KMS-11 (cell line): ENCODE measurements around the gene IQGAP2.

Source experiments
- H2AFZ ChIP-seq: fragments of 200-600 bp; sonication (generic); 2 replicates; pipeline ENCODE4 v1.6.1; 2016; ENCODE audit warnings: antibody characterized with exemption, mixed run types, low read depth
- H3K27ac ChIP-seq: fragments of 200-600 bp; sonication (generic); 2 replicates; pipeline ENCODE4 v1.6.1; 2016; ENCODE audit warnings: mild to moderate bottlenecking, mixed run types
- H3K27me3 ChIP-seq: fragments of 200-600 bp; sonication (generic); 2 replicates; pipeline ENCODE4 v1.6.1; 2017; ENCODE audit warnings: mild to moderate bottlenecking, low read depth, mixed run types, moderate library complexity; ENCODE audit not compliant: insufficient read depth
- H3K36me3 ChIP-seq: fragments of 200-600 bp; sonication (generic); 2 replicates; pipeline ENCODE4 v1.6.1; 2017; ENCODE audit warnings: mild to moderate bottlenecking, mixed run types; ENCODE audit not compliant: insufficient read depth
- H3K4me1 ChIP-seq: fragments of 200-600 bp; sonication (generic); 2 replicates; pipeline ENCODE4 v1.6.1; 2016; ENCODE audit warnings: mild to moderate bottlenecking, low read depth, mixed run types; ENCODE audit not compliant: poor library complexity, severe bottlenecking
- H3K4me2 ChIP-seq: fragments of 200-600 bp; sonication (generic); 2 replicates; pipeline ENCODE4 v1.7.0; 2016; ENCODE audit warnings: mild to moderate bottlenecking, mixed run types
- H3K4me3 ChIP-seq: fragments of 200-600 bp; sonication (generic); IDR thresholded peaks from 2 replicates; pipeline ENCODE4 v1.6.1; 2017; ENCODE audit warnings: low read depth, low read length, mixed read lengths; ENCODE audit not compliant: insufficient read depth
- H3K79me2 ChIP-seq: fragments of 200-600 bp; sonication (generic); 2 replicates; pipeline ENCODE4 v1.6.1; 2016; ENCODE audit warnings: low read depth, mixed run types; ENCODE audit not compliant: insufficient read depth
- H3K9ac ChIP-seq: fragments of 200-600 bp; sonication (generic); 2 replicates; pipeline ENCODE4 v1.6.1; 2016; ENCODE audit warnings: mild to moderate bottlenecking, mixed run types
- H4K20me1 ChIP-seq: fragments of 200-600 bp; sonication (generic); 2 replicates; pipeline ENCODE4 v1.6.1; 2016; ENCODE audit warnings: mild to moderate bottlenecking, mixed run types; ENCODE audit not compliant: insufficient read depth
- CTCF ChIP-seq: fragments of 200-600 bp; sonication (generic); conservative IDR thresholded peaks from 2 replicates; pipeline ENCODE4 v1.6.1; 2017; ENCODE audit warnings: low read depth, mild to moderate bottlenecking, antibody characterized with exemption, low read length, moderate library complexity, mixed read lengths

Gene IQGAP2

GRCh38 chr5:76612942-76613341 lies 209.9 kb downstream of the IQGAP2 start:
- Histone ChIP-seq H3K79me2 (no peaks in the 10 kb centered on the region), H3K4me1 (peaks cover 6% of the 10 kb centered on the region), H3K4me2 (no peak overlapping the region), H3K27me3 (no peaks in the 10 kb centered on the region), H3K4me3 (no peak overlapping the region), H3K27ac (no peak overlapping the region), H3K9ac (no peak overlapping the region), H4K20me1 (no peaks in the 10 kb centered on the region), H2AFZ (no peak overlapping the region), H3K36me3 (peaks cover 4% of the 10 kb centered on the region; the same call in 1 of the 2 replicates)
- TF ChIP-seq CTCF = no peak

- no peak for TF ChIP-seq CTCF
Measured at GRCh38 chr5:76615759-76616158, 212.7 kb downstream of the IQGAP2 start.

GRCh38 chr5:76616206-76616605 lies 213.1 kb downstream of the IQGAP2 start:
- no peaks in the 10 kb centered on the region for H4K20me1 ChIP-seq
- H3K4me3 ChIP-seq = no peak overlapping the region
- H3K4me1 ChIP-seq = no peaks in the 10 kb centered on the region
- TF ChIP-seq CTCF = no peak
- no peak overlapping the region for H3K9ac ChIP-seq
- no peak overlapping the region for H2AFZ ChIP-seq
- no peaks in the 10 kb centered on the region for H3K79me2 ChIP-seq
- H3K36me3 ChIP-seq = peaks cover 3% of the 10 kb centered on the region; the same call in 1 of the 2 replicates
- H3K4me2 ChIP-seq = no peak overlapping the region
- H3K27me3 ChIP-seq = no peaks in the 10 kb centered on the region
- no peak overlapping the region for H3K27ac ChIP-seq

More at GRCh38 chr5:76615759-76616158, 212.7 kb downstream of the IQGAP2 start:
- no peaks in the 10 kb centered on the region for H4K20me1 ChIP-seq
- no peak overlapping the region for H3K27ac ChIP-seq
- no peak overlapping the region for H2AFZ ChIP-seq
- peaks cover 4% of the 10 kb centered on the region; the same call in 1 of the 2 replicates for H3K36me3 ChIP-seq
- H3K4me1 ChIP-seq = no peaks in the 10 kb centered on the region
- no peaks in the 10 kb centered on the region for H3K79me2 ChIP-seq
- H3K27me3 ChIP-seq = no peaks in the 10 kb centered on the region
- H3K9ac ChIP-seq = no peak overlapping the region
- H3K4me2 ChIP-seq = no peak overlapping the region
- no peak overlapping the region for H3K4me3 ChIP-seq

- no peaks in the 10 kb centered on the region for H4K20me1 ChIP-seq
- TF ChIP-seq CTCF = no peak
Measured at GRCh38 chr5:76617229-76617628, 214.1 kb downstream of the IQGAP2 start.

More at GRCh38 chr5:76617229-76617628, 214.1 kb downstream of the IQGAP2 start:
- H3K27me3 ChIP-seq = no peaks in the 10 kb centered on the region
- no peaks in the 10 kb centered on the region for H3K79me2 ChIP-seq
- no peak overlapping the region for H3K27ac ChIP-seq
- H3K4me2 ChIP-seq = no peak overlapping the region
- no peak overlapping the region for H3K4me3 ChIP-seq
- H3K36me3 ChIP-seq = no peaks in the 10 kb centered on the region; the same call in 1 of the 2 replicates
- no peaks in the 10 kb centered on the region for H3K4me1 ChIP-seq
- no peak overlapping the region for H3K9ac ChIP-seq
- no peak overlapping the region for H2AFZ ChIP-seq
